GM21619 (cell line): ENCODE results near the gene BPIFB6.

ENCODE experiments used
- ATAC-seq: cut with Tn5 transposase; IDR thresholded peaks from one replicate; pipeline ENCODE4 v1.9.1; 2021; ENCODE audit not compliant: unreplicated experiment

The BPIFB6 gene

GRCh38 chr20:33000802-33001466 lies 30.5 kb upstream of the BPIFB6 start:
- ATAC-seq, result no peak

DNA sequence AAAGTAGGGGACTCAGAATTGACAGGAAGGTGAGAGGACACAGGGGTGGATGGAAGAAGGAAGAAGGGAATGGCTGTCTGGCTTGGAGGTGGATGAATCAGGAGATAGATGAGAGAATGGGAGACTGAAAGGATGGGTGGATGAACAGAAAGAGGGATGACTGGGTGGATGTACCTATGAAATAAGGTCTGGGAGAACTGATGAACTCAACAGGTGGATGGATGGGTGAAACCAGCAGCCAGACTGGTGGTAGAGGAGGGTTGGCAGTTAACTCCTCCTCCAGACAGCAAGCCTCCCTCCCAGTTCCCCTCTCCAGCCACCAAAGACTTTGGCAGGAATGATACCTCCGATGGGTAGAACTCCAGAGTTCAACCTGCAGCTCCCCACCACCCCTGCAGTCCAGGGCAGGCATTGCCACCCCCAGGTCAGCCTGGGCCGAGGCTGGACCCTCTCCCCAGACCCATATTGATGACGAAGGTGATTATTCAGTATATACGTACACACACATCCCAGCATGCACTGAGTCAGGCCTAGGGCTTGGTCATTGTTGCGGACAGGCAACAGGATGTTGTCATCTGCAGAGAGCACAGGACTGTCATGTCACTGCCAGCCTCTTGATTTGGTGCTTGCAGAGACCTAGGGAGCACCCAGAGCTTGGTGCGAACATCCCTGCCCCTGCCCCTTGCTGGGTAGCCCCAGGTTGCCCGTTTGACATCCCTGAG lies 29.2 kb upstream of the BPIFB6 start:
- ATAC-seq, result no peak

DNA sequence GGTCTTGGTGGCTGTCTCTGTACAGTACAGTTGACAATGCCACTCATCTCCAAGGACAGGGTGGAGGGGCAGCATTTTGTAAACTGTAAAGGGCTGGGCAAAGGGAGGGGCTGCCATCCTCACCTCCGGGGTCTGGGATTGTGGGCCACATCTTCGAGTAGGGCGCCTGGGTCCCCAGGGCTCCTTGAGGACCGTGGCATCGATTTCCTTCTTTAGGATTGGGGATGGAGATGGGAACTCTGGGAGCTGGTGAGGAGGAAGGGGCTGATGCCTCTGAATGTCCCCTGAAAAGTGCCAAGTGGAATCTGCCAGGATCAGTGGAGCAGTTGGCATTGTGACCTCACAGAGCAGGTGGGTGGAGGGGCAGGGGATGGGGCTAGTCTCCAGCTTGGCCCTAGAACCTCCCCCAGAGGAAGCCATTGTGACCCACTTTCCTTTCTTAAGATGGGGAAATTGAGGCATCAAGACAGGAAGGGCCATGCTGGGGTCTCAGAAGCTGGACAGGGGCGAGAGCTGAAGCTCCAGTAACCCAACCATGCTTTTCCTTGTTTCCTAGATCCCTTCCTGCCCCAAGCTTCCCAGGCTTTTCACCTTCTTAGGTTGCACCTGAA lies 27.2 kb upstream of the BPIFB6 start, which contains the start of gene SUN5:
SUN5 (minus strand) TSS at position 293 of the 611 bp plus-strand sequence; CDS start at position 200, 93 bp downstream.
- no peak for ATAC-seq

GRCh38 chr20:33005132-33005566 lies 26.3 kb upstream of the BPIFB6 start:
- no peak for ATAC-seq

GRCh38 chr20:33005908-33006775 lies 25.3 kb upstream of the BPIFB6 start:
- no peak for ATAC-seq

GRCh38 chr20:33006776-33007375 lies 24.6 kb upstream of the BPIFB6 start:
- ATAC-seq, result no peak

DNA sequence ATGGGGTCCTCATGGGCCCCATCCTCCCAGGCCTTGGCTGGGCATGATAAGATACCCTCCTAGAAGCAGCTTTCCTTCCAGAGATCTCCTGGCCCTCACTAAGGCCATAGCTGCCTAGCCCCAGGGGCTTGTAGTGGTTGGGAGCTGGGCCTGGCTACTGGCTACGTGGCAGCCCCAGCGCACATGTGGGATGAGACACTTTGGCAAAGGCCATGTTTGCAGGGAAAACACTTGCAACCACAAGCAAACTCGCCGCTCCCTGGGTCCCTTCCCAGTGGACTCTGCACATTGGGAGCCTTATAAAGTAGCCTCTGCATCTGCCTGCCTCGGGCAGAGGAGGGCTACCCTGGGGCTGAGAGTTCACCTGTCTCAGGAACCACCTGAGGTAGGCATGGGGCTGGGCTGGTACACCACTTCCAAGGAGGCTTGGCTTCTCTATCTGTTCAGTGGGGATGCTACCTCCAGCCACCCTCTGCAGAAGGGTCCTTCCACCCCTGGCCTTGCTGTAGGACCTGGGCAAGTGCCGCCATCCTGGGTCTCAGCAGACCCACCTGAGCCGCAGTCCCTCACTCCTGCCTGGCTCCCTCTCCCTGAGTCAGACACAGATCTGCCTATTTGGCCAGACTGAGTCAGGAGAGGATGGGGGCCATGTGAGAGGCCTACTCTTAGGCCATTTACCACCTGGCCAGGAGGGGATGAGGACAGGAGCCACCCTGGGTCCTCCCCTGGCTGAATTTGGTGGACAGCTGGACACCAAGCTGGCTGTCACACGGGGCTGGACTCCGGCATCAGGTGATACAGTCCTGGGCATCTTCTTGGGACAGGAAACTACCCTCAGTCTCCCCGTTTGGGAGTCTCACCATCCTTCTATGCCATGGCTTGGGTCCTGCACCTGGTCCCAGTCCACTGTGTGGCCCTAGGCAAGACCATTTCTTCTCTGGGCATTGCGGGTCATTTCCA lies 23.8 kb upstream of the BPIFB6 start, which contains the start of gene BPIFB2:
BPIFB2 (plus strand) TSS at position 329 of the 960 bp plus-strand sequence. CDS start 871 bp downstream, outside the sequence.
- ATAC-seq, result no peak

- ATAC-seq, result no peak
These were observed 22.9 kb upstream of the BPIFB6 start for GRCh38 chr20:33008336-33009213.

- ATAC-seq, result no peak
These were observed 22.0 kb upstream of the BPIFB6 start for GRCh38 chr20:33009214-33010132.

- ATAC-seq, result no peak
These were observed 21.3 kb upstream of the BPIFB6 start for GRCh38 chr20:33010133-33010504.

DNA sequence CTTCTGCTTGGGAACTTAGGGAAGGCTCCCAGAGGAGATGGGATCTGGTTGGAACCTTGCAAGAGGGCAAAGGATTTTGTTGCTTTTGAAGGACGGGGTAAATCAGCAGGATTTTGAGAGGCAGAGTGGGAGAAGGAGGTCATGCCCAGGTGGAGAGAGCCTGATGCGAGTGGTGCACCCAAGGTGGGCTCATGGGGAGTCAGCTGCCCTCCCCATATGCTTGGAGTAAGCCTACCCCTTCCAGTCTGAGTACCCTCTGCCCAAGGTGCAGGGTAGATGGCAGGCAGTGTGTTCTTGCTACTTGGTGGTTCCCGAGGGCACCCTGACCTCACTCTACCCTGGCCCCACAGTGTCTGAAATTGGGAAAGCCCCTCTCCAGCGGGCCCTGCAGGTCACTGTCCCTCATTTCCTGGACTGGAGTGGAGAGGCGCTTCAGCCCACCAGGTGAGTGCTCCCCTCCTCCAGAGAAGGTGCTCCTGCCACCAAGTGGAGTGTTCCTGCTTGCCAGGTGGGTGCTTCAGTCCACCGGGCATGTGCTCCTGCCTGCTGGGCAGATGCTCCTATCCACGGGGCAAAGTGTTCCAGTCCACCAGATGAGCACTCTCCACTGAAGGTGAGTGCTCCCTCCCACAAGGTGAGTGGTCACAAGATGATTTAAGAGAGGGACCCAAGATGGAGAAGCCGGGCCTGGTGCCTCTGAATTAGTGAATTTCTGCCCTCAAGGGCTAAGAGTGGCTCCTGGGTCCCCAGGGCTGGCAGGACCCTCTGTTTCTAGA lies 20.6 kb upstream of the BPIFB6 start:
- ATAC-seq, result no peak

GRCh38 chr20:33012327-33013189 lies 18.9 kb upstream of the BPIFB6 start:
- ATAC-seq, result no peak

DNA sequence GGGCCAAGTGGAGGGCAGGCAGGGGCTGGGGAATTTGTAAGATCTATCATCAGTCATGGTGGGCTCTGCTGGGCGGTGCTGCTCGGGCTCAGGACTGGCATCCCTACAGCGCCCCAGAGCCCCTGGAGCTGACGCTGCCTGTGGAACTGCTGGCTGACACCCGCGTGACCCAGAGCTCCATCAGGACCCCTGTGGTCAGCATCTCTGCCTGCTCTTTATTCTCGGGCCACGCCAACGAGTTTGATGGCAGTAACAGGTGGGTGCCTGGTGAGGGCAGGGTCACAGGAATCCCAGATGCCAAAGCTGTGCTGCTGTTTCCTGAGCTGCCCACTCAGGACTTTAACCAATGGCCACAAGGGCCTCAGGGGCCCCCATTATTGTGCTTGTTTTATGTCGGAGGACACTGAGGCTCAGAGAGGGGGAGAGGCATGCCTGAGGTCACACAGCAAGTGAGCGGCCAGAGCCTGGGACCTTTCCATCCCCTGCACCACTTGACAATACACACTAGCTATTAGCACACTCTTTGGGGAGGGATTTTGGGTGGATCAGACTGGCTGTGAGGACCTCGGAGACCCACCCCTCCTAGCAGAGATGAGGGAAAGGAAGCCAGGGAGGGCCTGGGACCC lies 17.6 kb upstream of the BPIFB6 start:
- no peak for ATAC-seq

DNA sequence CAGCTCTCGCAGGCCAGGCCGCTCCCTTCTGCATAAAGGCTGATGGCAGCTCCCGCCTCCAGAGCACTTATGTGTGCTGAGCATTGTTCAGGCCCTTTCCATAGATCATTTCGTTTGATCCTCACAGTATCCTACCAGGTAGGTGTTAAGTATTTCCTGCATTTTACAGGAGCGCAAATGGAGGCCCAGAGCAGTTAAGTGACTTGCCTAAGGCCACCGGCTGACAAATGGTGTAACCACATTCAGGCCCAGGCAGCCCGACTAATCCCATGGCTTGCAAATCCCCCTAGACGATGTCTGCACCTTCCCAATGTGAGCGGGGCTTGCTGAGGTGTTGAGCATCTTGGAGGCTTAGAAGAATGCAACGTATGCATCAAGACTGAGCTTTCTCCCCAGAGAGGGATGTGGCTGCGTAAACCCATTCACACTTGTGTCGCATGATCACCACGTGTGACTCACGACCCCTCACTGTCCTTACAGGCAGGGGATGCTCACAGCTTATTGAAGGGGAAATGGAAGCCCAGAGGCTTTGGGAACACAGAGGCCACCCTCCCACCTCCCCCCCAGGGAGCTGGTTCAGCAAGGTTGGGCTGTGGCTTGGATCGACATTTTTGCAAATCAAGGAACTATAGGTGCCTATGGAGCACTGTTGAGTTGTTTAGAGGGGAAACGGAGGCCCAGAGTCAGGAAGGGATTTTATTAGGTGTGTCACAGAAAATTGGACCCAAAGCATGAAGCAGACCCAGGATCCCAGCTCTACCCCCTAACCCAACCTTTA lies 16.9 kb upstream of the BPIFB6 start:
- ATAC-seq, result no peak

DNA sequence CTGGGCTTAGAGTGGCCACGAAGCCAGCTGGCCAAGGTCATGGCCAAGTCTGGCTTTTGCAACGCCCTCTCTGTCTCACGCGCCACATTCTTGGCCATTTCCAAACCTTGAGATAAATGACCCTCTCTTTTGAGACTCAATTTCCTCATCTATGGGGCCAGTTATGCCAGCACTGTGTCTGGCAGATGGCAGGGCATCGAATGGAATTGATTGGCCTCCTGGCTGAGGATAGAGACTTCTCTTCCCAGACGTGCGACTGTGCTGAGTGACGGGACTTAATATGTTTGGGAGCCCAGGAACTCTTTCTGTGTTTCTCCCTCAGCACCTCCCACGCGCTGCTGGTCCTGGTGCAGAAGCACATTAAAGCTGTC lies 16.3 kb upstream of the BPIFB6 start:
- ATAC-seq, result no peak
